CMK (cell line): ENCODE data around the gene STEAP1B.

ENCODE experiments used
- DNase-seq: peaks from one replicate; pipeline ENCODE4 v3.0.0-alpha.2; 2010; ENCODE audit warnings: low read depth

The STEAP1B gene

DNA sequence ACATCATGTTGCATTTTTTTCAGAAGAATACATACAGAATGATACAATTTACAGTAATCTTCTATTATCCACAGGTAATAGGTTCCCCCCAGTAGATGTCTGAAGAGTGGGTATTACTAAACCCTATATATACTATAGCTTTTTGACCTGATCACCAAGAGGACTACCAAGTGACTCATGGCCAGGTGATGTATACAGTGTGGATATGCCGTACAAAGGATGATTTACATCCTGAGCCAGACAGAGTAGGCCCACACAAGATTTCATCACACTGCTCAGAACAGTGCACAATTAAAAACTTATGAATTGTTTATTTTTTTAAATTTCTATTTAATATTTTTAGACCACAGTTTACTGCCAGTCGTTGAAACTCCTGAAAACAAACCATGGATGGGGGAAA, 70.6 kb downstream of the STEAP1B start:
- no peak for DNase-seq

DNA sequence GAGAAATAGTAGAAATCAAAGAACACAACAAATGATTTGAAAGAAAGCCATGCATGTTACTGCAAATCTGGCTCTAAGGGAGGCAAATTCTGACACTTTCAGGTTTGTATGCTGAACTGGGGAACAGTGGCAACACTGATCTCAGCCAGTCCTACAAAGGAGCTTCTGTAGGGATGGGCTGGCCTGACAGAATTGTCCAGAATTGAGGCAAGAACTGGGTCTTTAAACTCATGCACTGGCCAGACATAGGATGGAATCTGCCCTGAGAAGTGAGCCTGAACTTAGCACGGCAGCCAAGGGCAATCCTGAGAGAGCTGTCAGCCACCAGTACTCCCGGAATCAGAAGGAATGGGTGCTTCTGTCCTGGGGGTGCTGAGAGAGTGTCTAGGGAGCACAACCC, 72.1 kb downstream of the STEAP1B start:
- DNase-seq, result no peak

DNA sequence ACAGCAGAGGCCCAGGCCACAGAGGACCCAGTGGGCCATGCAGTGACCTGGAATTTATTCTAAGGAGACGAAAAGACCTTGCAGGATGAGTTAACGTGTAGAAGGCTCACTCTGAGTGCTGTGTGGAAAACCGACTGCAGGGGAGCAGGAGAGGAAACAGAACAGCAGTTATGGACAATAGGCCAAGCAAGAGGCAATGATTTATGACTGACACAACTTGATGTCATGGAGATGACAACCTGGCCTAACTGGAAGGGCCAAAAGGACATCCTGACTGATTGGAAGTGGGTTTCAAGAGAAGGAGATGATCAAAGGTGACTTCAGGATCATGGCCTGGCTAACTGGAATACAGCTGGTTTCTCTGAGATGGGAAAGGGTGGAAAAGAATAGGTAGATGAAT, 72.9 kb downstream of the STEAP1B start:
- DNase-seq, result no peak

DNA sequence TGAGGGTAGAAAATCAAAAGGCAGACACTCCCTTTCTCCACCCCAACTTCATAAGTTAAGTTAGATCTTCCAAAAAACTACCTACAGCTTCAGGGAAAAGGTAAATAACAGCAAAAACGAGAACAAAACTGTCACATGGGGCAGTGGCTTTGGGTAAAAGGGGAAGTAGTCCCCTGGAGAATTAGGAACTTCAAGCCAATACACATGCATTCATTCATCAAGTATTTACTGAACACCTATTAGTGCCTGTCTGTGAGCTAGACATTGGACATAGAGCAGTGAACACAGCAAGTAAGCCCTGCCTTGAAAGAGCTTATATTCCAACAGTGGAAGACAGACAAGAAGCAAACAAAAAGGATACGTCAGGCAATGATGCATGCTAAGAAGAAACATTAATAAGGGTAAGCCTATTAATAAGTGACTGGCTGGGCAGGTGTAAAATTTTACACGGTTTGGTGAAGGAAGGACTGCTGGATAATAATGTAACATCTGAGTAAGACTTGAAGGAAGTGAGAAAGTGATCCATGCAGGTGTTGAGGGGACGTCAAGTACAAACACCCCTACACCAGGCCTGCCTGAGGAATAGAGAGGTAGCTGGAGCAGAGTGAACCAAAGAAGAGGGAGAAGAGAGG, 73.4 kb downstream of the STEAP1B start:
- no peak for DNase-seq

DNA sequence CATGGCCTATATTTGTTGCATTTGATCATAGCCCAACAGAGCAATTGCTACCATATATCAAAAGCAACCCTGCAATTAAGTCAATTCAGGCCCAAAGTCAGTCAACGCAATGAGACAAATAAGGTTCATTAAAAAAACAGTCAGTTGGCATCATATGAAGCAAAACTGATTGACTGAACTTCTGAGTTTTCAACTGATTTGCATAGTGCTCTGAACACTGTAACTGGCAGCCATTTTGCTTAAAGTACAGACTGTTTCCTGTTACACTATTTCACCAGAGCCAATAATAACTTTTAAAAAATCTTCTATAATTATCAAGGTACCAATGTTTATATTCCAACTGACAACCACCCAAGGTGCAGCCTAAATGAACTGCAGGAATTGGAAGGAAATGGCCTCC, 74.6 kb downstream of the STEAP1B start:
- no peak for DNase-seq

DNA sequence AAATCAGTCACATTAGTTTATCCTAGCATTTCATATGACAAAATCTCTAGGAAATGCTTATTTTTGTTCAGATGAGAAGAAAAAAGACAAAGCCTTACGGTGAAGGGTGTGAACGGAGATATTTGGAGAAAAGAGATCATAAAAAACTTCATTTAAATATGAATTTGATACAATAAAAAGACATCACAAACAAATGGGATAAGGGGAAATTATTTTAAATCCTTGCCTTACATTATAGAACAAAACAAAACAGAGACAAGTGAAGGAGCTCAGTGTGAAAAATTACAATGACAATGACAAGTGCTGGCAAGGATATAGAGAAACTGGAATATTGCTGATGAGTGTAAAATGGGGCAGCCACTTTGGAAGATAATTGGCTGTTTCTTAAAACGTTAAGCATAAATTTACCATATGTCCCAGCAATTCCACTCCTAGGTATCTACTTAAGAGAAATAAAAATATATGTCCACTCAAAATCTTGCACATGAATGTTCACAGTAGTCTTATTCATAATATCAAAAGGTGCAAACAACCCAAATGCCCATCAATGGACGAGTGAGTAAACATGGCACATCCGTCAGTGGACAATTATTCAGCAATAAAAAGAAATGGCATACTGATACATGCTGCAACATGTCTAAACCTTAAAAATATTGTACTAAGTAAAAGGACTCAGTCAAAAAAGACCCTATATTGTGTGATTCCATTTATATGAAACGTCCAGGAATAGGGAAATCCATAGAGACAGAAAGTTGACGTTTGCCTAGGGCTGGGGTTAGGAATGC, 77.0 kb downstream of the STEAP1B start:
- DNase-seq, result no peak

DNA sequence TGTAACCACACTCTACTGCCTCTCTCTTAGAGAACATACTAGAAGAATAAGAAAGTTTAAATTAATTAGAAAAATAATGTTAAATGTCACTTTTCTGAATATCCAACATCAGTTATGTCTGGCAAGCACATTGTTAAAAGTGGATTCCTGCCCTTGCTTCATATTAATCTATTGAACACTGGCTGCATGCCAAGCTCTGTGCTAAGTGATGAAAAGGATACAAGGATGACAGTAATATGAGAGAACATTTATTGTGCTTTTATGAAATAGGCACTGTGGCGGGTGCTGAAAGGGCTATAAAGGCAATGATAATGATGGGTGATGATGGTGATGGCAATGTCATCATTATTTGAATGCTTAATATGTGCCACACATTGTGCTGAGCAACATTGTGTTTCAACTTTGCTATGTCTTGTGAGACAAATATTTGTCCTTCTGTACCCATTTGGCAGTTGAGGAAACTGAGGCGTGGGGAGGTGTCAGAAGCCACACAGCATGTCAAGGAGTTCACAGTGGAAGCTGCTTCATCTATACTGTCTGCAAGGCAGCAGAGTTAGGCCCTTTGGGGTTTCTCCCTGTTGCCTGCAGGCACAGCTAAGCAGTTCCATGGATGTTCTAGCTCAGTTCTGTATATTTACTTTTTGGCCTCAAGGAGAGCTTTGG, 78.9 kb downstream of the STEAP1B start:
- no peak for DNase-seq

DNA sequence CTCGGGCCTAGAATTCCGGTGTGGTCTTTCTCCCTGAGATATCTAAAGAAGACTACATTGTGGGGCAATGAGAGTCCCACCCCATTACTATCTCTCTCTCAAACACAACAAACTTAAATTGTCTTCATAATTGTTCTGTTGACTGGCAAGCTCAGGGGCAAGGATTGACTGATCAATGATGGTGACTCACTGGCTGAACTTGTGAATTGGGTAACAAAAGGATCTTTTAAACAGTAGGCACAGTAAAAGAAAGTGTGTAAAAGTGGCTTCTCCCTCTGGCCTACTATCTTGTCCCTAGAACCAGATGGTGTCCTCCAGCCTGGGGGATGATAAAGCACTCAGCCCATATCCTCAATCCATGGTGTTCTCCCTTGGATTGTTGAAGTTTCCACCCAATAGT, 80.0 kb downstream of the STEAP1B start:
- no peak for DNase-seq

DNA sequence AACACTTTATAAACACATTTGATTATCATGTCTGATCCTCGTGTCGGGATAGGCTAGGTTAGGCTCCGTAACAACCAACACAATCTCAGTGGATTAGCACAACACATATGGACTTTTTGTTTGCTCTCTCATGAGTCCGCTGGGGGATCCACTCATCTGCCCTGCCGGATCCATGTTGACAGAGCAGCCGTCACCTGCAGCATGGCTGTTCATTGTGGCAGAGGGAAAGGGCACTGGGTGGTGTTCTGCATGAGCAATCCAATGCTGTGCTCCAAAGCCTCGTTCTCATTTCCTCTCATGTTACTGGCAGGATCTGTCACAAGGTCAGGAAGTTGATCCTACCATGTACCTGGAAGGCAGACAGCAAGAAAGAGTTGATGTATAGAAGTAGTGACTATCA, 80.5 kb downstream of the STEAP1B start:
- DNase-seq, result no peak

DNA sequence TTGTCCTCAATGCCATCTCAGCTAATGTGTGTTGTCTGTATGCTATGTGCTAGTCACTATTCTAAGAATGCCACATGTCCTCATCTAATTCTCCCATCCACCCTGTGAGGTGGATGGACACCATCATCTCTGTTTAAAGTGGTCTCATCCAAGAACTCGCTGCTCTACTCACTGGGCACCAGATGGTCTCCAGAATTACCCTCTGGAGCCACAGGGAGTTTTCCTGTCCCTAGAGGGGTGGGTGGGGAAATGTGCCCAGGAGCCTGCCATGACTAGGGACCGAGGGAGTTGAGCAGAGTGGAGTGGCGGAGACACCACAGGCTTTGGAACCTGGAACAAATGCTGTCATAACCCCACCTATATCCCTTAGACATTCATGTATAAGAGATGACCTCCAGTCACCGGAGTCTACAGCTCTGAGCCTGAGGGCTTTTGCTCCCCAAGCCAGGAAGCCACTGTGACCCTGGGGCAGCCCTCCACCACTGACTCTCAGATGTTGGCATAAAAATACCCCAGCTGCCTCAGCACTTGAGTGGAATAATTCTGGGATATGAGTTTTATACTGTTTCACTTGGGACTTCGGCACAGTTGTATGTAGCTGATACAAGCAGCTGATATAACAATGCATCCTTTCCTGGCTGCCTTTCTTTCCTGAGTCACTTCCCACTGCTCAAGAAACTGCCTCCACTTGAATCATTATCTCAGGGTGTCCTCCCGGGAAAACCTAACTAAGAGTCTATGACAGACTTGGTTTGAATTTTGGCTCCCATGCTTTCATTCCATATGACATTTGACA, 81.5 kb downstream of the STEAP1B start:
- no peak for DNase-seq

DNA sequence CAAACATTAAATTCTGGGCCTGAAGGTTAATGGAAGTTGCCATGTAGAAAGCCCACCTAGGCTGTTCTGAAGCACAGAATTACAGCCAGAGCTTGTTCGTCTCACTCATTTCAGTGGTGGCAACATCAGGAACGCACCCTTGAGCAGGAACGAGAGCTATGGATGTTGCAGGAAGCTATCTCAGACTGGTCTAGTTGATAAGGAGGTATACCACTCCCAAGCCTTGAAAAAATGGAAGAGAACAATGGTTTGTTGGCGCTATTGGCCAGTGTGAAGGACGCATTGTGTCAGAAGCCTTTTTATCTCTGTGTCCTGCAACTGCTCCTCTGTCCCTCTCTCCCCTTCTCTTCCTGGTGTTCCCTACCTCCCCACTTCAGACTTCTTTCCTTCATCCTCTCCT, 82.1 kb downstream of the STEAP1B start:
- no peak for DNase-seq

DNA sequence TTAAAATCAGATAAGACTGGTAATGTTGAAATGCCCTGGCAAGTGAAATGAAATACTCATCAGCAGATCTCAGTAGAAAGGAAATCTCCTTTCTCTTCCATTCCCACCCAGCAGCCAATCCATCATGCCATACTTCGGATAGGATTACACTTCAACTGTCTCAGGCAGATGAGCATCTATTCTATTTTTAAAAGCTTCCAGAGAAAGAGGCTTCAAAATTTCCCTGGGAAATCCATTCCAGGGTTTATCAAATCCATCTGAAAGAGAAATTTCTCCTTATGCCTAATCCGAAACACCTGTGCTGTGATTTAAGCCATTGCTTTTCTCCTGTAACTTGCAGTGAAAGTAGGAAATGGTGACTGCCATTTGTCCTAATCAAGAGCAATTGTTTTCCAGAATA, 82.6 kb downstream of the STEAP1B start:
- DNase-seq, result no peak

DNA sequence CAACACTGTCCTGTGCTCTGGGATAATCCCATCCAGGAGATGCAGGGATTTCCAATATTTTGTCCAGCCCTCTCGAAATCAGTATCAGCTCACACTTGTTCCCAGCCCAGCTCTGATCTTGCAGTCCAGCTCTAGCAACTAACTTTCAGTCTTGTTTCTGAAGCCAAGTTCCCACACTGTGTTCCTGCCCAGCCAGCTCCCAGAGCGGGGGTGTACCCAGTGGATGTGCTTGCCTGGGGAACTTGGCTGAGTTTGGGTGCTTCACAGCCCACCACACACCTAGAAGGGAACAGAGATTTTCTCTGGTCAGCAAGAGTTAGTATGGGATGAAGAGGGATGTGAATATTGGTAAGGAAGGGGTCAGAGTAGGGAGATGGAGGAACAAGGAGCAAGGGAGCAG, 85.6 kb downstream of the STEAP1B start:
- DNase-seq, result no peak

DNA sequence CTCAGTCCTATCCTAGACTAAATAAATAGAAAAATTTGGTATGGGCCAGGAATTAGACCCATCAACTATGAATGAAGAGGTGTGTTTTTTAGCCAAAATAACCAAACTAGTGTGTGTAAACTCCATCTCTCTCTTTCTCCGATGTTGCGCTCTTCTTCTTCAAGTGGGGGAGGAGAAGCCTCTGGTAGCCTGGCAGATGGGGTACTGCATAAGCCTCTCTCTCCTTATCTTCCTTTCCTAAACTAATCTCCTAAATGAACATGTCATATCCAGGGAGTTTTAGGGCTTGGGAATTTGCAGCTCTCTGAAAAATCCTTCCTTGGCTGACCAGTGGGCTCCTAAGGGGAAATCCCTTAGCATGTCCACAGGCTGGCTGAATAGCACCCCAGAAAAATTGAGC, 86.8 kb downstream of the STEAP1B start:
- no peak for DNase-seq

DNA sequence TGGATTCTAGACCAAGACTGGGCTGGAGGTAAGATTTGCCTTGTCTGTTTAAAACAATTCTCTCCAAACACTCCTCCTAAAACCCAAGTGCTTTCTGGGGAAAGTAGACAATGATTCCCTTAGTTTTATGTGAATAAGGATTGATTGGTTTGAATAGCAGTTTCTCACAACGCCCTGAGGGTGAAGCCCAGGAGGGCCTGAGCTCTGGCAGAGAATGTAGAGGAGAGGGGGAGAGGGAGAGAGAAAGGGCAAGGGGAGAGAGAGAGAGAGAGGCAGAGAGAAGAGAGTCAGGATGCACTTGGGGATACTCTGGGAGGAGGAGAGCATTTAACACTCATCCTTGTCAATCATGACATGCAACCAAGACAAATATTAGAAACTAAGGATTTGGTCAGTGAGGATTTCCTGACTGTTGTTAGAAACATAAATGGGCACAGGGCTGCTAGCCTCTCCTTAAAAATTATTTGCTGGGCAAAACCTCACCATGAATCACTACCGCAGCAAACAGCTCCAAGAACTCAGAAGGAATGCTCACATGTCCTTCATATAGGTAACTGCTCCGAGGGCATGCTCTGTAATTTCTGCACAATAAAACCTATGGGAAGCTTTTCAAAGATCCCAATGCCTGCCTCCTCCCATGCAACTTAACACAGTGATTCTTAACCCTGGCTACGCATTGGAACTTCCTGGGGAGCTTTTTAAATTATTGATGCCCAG, 87.9 kb downstream of the STEAP1B start:
- DNase-seq, result no peak

DNA sequence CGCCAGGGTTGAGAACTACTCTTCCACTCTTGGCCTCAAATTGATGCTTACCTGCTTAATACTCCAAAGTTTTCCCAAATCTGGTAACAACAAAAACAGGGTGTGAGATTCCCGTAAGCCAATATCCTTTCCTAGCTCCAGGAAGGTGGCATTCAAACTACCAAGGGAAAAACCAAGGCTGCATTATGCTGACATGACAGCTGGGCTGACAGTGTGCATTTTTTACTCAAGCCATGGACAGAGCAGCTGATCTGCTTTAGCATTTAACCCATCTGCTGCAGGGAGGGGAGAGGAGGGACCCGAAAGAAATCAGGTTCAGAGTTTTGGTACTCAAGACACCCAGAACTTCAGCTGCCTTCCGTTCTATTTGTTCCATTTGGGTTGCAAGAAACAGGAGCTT, 93.3 kb downstream of the STEAP1B start:
- no peak for DNase-seq

DNA sequence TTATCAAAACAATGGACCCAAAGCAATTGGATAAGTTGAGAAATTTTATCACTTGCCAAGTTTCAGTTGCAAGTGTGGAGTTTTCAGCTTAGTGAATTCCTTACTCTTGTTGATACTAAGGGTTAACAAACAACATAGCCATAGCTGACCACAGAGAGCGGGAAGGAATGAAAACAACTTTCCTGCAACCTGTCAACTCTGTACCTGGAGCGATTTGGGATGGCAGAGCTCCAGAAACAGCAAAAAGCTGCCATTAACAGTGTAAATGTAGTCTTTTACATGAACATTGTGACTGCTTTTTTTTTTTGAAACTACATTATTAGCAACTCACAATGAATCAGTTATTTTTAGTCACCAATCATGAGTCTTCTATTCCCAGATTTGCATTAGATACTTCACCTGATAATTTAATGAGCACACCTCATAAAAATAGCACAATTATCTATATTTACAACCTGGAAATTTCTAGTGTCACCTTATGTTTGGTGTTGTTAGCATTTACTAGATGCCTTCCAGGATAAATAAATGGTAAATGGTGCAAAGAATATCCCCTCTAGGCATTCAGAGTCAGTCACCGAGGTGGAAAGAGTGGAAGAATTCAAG, 95.5 kb downstream of the STEAP1B start:
- no peak for DNase-seq

DNA sequence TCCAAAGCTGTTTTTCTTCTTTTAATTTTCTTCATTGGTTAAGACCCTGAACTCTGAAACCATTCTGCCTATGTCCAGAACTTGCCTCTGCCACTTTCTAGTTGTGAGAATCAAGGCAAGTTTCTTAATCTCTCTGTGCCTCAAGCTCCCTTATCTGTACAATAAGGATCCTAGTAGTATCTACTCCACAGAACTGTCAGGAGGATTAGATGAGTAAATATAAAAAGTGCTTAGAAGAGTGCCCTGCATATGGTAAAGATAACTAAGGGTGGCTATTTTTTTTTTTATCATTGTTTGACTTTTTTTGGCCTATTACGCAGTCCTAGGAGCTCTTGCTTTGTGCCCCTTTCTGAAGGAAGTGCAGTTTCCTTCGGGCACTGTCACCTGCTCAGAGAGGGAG, 96.6 kb downstream of the STEAP1B start:
- DNase-seq, result no peak

DNA sequence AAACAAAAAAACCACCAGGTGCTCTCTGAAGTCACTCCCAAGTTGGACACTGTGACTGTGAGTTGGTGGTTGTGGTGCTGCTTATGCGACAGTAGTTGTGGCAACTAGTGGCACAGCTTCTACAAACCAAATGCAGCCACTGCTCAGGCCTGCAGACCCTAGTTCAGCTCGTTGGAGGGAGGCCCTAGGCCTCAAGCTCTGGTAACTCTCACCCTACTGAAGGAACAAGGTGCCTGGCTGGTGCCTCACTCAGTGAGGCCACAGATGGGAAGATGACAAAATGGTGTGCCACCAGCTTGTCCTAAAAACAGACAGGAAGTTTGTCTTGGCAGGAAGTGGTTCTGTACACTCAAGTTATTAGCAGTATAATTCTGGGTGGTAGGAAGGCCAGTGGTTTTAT, 97.7 kb downstream of the STEAP1B start:
- no peak for DNase-seq

DNA sequence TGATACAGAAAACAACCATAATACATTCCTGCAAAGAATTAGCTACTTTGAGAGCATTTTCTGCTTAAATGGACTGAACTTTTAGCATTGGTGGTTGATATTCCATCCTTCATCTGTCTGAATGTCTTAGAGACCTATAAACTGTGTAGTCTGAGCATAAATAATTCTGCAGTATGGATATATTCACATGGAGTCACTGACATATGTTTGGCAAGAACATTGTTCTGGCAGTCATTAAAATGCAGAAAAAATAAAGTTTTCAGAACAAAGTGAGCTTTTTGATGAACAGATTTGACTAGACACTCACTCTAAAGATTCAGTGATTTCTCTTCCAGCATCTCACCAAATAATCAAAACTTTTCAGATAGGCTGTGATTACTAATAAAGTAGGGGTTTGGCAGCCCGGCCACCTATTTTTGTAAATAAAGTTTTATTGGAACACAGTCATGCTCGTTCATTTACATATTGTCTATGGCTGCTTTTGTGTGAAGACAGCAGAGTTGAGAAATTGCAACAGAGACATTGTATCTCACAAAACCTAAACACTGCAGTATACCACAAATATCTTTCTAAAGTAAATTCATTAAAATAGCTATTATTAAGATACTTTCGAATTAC, 98.9 kb downstream of the STEAP1B start:
- DNase-seq, result no peak

DNA sequence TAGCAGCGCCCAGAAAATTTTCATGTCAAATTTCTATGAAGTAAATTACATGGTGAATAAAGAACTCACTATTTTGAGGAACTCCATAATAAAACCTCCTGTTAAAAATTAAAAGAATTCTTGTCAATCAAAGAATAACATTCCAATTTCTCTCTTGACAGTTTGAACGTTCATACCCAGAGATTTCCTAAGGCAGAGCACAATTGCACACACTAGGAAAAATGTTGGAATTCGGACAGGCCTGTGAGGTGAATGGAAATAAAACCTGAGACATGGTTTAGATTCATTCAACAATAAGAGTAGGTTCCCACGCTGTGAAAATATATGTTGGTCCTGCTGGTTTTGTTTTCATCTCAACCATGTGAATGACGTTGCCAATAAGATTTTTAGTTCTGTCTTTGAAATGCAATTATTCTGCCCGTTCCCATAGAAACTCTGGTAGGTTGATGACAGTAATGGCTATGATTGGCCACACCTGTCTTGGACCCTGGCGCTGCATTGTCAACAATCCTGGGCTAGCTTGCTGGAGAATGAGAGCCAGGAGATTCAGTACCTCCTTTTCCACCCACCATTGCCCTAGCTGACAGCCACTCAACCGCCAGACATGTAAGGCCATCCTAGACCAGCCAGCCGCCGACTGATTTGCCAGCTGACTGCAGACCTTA, 99.7 kb downstream of the STEAP1B start:
- DNase-seq, result no peak
